C4-2B (cell line): ENCODE results near the gene MS4A6A.

Source experiments
- H3K27ac ChIP-seq: fragments of 450-650 bp; 2 replicates; pipeline ENCODE4 v1.5.1; 2017
- ZFX ChIP-seq: fragments of 450-650 bp; IDR thresholded peaks from 2 replicates; pipeline ENCODE4 v1.6.1; 2017
- TF ChIP-seq, protein P1 (sequence below): fragments of 450-650 bp; conservative IDR thresholded peaks from 2 replicates; pipeline ENCODE4 v1.5.1; 2017; ENCODE audit warnings: mild to moderate bottlenecking

The MS4A6A gene

DNA sequence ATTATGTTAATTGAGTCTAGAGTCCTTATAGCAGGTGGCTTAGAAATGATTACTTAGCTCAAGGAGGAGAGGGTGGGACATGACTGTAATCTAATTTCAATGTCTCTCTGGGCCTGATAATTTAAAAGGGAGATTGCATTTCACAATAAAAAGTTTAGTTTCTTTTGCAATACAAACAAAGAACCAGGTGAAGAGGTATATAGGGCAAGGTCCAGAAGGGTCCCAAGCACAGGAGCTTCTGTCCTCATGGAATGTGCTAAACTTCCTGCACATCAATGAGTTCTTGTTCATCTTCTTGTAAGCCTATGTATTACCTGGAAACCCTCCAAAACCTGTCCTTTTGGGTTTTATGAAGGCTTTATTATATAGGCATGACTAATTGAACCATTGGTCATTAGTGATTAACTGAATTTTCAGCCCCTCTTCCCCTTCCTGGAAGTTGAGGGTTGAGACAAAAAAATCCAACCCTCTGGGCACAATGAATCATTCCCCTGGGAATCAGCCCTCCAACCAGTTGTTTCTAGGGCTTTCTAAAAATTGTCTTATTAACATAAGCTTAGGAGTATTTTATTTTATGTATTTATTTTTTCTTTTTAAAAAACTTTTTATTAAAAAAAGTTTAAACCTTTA lies 56.8 kb downstream of the MS4A6A start:
- H3K27ac ChIP-seq: no peak overlapping the region
- no peak for TF ChIP-seq ZFX
- TF ChIP-seq, protein P1, sequence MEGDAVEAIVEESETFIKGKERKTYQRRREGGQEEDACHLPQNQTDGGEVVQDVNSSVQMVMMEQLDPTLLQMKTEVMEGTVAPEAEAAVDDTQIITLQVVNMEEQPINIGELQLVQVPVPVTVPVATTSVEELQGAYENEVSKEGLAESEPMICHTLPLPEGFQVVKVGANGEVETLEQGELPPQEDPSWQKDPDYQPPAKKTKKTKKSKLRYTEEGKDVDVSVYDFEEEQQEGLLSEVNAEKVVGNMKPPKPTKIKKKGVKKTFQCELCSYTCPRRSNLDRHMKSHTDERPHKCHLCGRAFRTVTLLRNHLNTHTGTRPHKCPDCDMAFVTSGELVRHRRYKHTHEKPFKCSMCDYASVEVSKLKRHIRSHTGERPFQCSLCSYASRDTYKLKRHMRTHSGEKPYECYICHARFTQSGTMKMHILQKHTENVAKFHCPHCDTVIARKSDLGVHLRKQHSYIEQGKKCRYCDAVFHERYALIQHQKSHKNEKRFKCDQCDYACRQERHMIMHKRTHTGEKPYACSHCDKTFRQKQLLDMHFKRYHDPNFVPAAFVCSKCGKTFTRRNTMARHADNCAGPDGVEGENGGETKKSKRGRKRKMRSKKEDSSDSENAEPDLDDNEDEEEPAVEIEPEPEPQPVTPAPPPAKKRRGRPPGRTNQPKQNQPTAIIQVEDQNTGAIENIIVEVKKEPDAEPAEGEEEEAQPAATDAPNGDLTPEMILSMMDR: no peak

DNA sequence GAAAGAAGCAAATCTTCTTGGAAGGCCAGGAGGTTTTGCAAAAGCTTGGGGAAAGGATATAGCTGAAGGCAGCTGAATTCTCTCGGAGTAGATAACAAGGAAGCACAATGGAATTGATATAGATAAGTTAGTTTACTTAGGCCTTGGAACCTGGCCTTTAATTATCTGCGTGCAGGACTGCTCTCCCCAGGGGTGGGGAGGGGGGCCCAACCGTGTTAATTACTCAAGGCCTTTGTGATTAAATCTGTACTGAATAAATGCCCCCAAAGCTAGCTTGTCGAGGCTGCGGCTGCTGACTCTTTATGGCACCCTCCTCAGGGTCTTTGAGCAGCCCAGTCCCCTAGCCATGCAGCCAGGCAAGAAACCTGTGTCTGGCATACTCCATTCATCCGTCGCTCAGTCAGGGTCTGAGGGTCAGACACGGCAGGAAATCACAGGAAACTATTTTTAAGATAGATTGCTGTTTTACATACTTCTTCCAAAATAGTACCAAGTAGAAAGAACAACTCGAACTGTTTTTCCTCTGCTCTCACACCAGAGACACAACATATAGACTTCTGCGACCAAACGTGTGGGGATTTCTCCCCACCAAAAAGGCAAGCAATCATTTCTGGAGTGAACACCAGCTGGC lies 58.0 kb downstream of the MS4A6A start:
- no peak for TF ChIP-seq ZFX
- TF ChIP-seq, protein P1: no peak
- no peak overlapping the region for H3K27ac ChIP-seq
